Transverse colon (tissue), 4 donors: ENCODE measurements around the gene MAPKAPK2. TPM values are rescaled to one million over a fixed set of nuclear protein-coding genes. Genes with fewer than 3 reads are reported as not detected.
A peak's percentile ranks its signal among the peaks of the same experiment; 100 is the strongest.

ENCODE experiments used
- DNase-seq: peaks from one replicate; pipeline ENCODE4 v3.0.0-alpha.2; 2019
- H3K27ac ChIP-seq, 4 donors: fragments of 200-600 bp; sonication (generic); 2 replicates each; pipeline ENCODE4 v1.5.1; 2016 to 2018; ENCODE audit warnings: inconsistent platforms in 4 of 4
- H3K27me3 ChIP-seq: fragments of 200-600 bp; sonication (generic); 2 replicates; pipeline ENCODE4 v1.5.1; 2017; ENCODE audit warnings: inconsistent platforms
- H3K36me3 ChIP-seq, 4 donors: fragments of 200-600 bp; sonication (generic); 2 replicates each; pipeline ENCODE4 v1.5.1; 2017 to 2019; ENCODE audit warnings: inconsistent platforms in 4 of 4
- H3K4me1 ChIP-seq, 4 donors: fragments of 200-600 bp; sonication (generic); 2 replicates each; pipeline ENCODE4 v1.5.1; 2017 to 2020; ENCODE audit warnings: inconsistent platforms in 4 of 4
- H3K4me3 ChIP-seq, 4 donors: fragments of 200-600 bp; sonication (generic); 1 replicate in 1 of 4; 2 replicates in 3 of 4; pipeline versions ENCODE4 v1.5.1 to v1.6.1; 2017 to 2019; ENCODE audit warnings: inconsistent platforms in 4 of 4
- H3K9me3 ChIP-seq, 2 donors: fragments of 200-600 bp; sonication (generic); 2 replicates each; pipeline ENCODE4 v1.5.1; 2017 to 2019; ENCODE audit warnings: inconsistent platforms in 2 of 2
- EP300 ChIP-seq: sonication (generic); formaldehyde crosslinking; IDR thresholded peaks from one replicate; pipeline ENCODE4 v1.6.1; 2017; ENCODE audit warnings: antibody characterized with exemption, low read depth
- POLR2A ChIP-seq: fragments of 450-650 bp; IDR thresholded peaks from one replicate; pipeline ENCODE4 v1.6.1; 2016; ENCODE audit warnings: antibody characterized with exemption, mild to moderate bottlenecking, moderate library complexity
- POLR2AphosphoS5 ChIP-seq, 3 donors: sonication (generic); formaldehyde crosslinking; IDR thresholded peaks; one replicate each; pipeline ENCODE4 v1.6.1; 2016; ENCODE audit warnings: antibody characterized with exemption in 3 of 3
- WGBS, 2 donors: methylation state at CpG; one replicate each; pipeline ENCODE4 v1.1.5; 2018; ENCODE audit warnings: low coverage in 1 of 2; 5-methylcytosine and 5-hydroxymethylcytosine counted together
- in situ Hi-C, 4 donors: fragments of 200-750 bp; cut with MboI; loops; one replicate each; pipeline versions ENCODE4 v1.15.0 to v1.15.1; 2017; ENCODE audit warnings: low sequenced_read_pairs in 3 of 4, low pct_ligation_motif_present in 1 of 4, low pct_unique_long_range_greater_than_20kb in 1 of 4
- intact Hi-C: fragments of 100-400 bp; cut with DNase I; formaldehyde crosslinking; loops from one replicate; pipeline ENCODE4 v1.15.1; 2023; ENCODE audit warnings: low total_unique reads
- total RNA-seq, 4 donors: library from RNA; depleted of rRNA; stranded (reverse); fragments of >200 nt; gene quantifications; one replicate each; pipeline ENCODE4 v1.1.0, GENCODE V29; 2016
- TF ChIP-seq, protein P1 (sequence below), 5 experiments: fragments of 200-600 bp in 3 of 5; fragments of 450-650 bp in 2 of 5; sonication (generic) in 3 of 5; IDR thresholded peaks; 1 replicate in 2 of 5; 2 replicates in 3 of 5; pipeline ENCODE4 v1.5.1; 2016 to 2017; ENCODE audit warnings: antibody characterized with exemption in 5 of 5, inconsistent platforms in 3 of 5, mild to moderate bottlenecking in 2 of 5, moderate library complexity in 1 of 5

MAPKAPK2 gene
- total RNA-seq, 4 donors from 2014 or later = 47.0 to 74.8 (median 52.2) TPM

DNA sequence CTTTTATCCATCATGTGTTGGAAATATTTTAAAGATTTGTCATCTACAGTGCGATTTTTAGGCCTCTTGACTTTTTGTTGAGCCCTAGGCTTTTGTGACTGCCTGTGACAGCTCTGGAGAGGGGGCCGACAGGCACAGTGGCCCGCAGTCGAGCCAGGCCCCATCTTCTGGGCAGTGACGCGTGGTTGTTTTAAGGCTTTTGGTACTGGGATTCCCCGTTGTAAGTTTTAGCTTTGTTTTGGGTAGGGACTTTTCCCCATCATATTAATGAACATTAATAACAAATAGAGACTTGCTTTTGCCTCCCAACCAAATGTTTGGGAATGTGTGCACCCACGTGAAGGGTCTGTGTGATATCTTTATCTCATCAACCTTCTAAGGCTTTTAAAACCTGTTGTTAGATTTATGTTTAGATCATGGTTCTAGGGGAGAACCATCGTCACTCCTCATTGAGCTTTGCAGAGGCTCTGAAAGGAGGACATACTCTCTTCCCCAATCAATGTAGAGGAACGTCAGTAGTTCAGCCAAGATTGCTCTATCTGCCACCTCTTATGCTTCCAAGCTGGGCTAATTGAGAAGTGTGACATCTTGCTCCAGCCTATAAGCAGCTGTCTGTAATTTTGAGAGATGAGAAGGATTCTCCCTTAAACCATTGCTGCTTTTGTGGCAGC lies 34.6 kb downstream of the MAPKAPK2 start:
- DNase-seq = no peak
- WGBS, 2 donors = 73% methylated on average over 10 of the region's 10 CpGs; no CpG with 5 or more reads in 1 of the 2 donors
- in situ Hi-C loops = no loop called here
- Histone ChIP-seq H3K9me3 (no peaks in the 10 kb centered on the region), H3K36me3 (no peaks in the 10 kb centered on the region), H3K4me3 (no peak overlapping the region), H3K27ac (peak overlapping the region in 1 of 4 donors; percentile 6), H3K4me1 (peaks cover 25 to 68% (median 34%) of the 10 kb centered on the region in 4 donors), H3K27me3 (no peaks in the 10 kb centered on the region)
- intact Hi-C loops = no loop called here
- TF ChIP-seq POLR2A = no peak
- TF ChIP-seq, protein P1, sequence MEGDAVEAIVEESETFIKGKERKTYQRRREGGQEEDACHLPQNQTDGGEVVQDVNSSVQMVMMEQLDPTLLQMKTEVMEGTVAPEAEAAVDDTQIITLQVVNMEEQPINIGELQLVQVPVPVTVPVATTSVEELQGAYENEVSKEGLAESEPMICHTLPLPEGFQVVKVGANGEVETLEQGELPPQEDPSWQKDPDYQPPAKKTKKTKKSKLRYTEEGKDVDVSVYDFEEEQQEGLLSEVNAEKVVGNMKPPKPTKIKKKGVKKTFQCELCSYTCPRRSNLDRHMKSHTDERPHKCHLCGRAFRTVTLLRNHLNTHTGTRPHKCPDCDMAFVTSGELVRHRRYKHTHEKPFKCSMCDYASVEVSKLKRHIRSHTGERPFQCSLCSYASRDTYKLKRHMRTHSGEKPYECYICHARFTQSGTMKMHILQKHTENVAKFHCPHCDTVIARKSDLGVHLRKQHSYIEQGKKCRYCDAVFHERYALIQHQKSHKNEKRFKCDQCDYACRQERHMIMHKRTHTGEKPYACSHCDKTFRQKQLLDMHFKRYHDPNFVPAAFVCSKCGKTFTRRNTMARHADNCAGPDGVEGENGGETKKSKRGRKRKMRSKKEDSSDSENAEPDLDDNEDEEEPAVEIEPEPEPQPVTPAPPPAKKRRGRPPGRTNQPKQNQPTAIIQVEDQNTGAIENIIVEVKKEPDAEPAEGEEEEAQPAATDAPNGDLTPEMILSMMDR (IDR thresholded peaks at IDR 0.05) = no peak
- no peak for TF ChIP-seq EP300
- no peak for TF ChIP-seq POLR2AphosphoS5 (IDR thresholded peaks at IDR 0.05)

GRCh38 chr1:206721454-206721853 lies 36.7 kb downstream of the MAPKAPK2 start:
- peak; percentile 4 for DNase-seq
- Histone ChIP-seq H3K27ac (no peak overlapping the region), H3K27me3 (no peaks in the 10 kb centered on the region), H3K36me3 (no peaks in the 10 kb centered on the region), H3K4me1 (peaks cover 14 to 66% (median 30%) of the 10 kb centered on the region in 4 donors), H3K4me3 (no peak overlapping the region), H3K9me3 (no peaks in the 10 kb centered on the region)
- intact Hi-C loops (no loop called here), in situ Hi-C loops (loop anchor here in 1 of 4 donors (10.0 kb wide), 1 partner anchor 263 kb away; no protein-coding TSS in a partner anchor)
- no peak for TF ChIP-seq POLR2A
- TF ChIP-seq, protein P1 (IDR thresholded peaks at IDR 0.05) = no peak
- TF ChIP-seq EP300 = no peak
- TF ChIP-seq POLR2AphosphoS5 (IDR thresholded peaks at IDR 0.05) = no peak
- 75 to 100% methylated on average over 1 of the region's 1 CpG for WGBS, 2 donors

DNA sequence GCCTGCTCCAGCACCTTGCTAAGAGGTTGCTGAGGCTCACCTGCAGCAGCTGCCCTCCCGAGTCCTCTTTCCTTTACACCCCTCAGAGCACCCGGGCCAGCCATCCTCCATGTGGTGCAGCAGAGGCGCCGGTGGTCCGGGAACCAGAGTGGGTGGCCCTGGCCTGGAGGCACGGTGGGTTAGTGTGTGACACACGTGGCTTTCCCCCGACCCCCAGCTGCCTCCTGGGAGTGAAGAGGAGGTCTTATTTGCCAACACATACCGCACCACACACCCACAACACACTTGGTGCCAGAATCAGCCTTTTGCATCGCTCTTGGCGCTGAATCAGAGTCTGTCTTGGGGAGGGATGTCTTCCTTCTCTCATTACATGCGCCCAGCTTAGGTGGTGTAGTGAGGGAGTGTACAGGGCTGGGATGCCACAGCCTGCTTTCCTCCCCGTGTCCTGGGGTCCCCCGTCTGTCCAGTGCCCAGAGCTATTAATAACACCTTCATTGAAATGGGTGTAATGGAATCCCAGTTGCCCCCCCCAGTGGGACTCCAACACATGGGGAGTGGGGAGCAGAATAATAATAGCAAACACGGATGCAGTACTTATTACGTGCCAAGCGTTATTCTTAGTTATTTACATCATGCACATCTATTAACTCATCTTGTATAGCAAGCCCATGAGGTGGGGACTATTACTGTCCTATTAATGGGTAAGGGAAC lies 38.2 kb downstream of the MAPKAPK2 start:
- intact Hi-C loops = no loop called here
- Histone ChIP-seq H3K27ac (peak overlapping the region in 2 of 4 donors; percentile 60 to 70), H3K4me1 (peaks cover 14 to 56% (median 29%) of the 10 kb centered on the region in 4 donors), H3K36me3 (no peaks in the 10 kb centered on the region), H3K9me3 (no peaks in the 10 kb centered on the region), H3K4me3 (no peak overlapping the region), H3K27me3 (no peaks in the 10 kb centered on the region)
- TF ChIP-seq POLR2AphosphoS5 (IDR thresholded peaks at IDR 0.05) (no peak), POLR2A (no peak), EP300 (no peak)
- TF ChIP-seq, protein P1 (IDR thresholded peaks at IDR 0.05) = no peak
- peak; percentile 8 for DNase-seq
- in situ Hi-C loops = loop anchor here in 1 of 4 donors (10.0 kb wide), 1 partner anchor 262 kb away; no protein-coding TSS in a partner anchor
- WGBS, 2 donors = 89% methylated on average over 3 to 17 of the region's 17 CpGs

GRCh38 chr1:206723462-206723804 lies 38.7 kb downstream of the MAPKAPK2 start:
- H3K36me3 ChIP-seq = no peaks in the 10 kb centered on the region
- no peak overlapping the region for H3K4me3 ChIP-seq
- no peak for DNase-seq
- in situ Hi-C loops (loop anchor here in 1 of 4 donors (10.0 kb wide), 1 partner anchor 261 kb away; no protein-coding TSS in a partner anchor), intact Hi-C loops (no loop called here)
- no peaks in the 10 kb centered on the region for H3K27me3 ChIP-seq
- peaks cover 14 to 53% (median 29%) of the 10 kb centered on the region in 4 donors for H3K4me1 ChIP-seq
- H3K9me3 ChIP-seq = no peaks in the 10 kb centered on the region
- 83 to 88% methylated on average over 1 to 4 of the region's 4 CpGs for WGBS, 2 donors
- TF ChIP-seq, protein P1 (IDR thresholded peaks at IDR 0.05) = no peak
- no peak for TF ChIP-seq EP300
- H3K27ac ChIP-seq = peak overlapping the region; percentile 5 to 70 (median 44)
